Right atrium auricular region (tissue), 2 donors: Measurements from ENCODE around the gene VWA2. TPM values are rescaled to one million over a fixed set of nuclear protein-coding genes. Genes with fewer than 3 reads are reported as not detected.
A peak's percentile ranks its signal among the peaks of the same experiment; 100 is the strongest.

ENCODE experiments used
- DNase-seq: peaks from one replicate; pipeline ENCODE4 v3.0.0-alpha.2; 2019; ENCODE audit warnings: low spot score
- H3K27ac ChIP-seq, 2 donors: fragments of 200-600 bp; sonication (generic); 1 replicate in 1 of 2; 2 replicates in 1 of 2; pipeline ENCODE4 v1.5.1; 2016 to 2019
- H3K27me3 ChIP-seq, 2 donors: fragments of 200-600 bp; sonication (generic); one replicate each; pipeline versions ENCODE4 v1.5.1 to v1.6.0; 2017 to 2019
- H3K36me3 ChIP-seq: fragments of 200-600 bp; sonication (generic); one replicate; pipeline ENCODE4 v1.5.1; 2016
- H3K4me1 ChIP-seq, 2 donors: fragments of 200-600 bp; sonication (generic); one replicate each; pipeline versions ENCODE4 v1.5.1 to v1.6.0; 2017 to 2019
- H3K4me3 ChIP-seq, 2 donors: fragments of 200-600 bp; sonication (generic); 1 replicate in 1 of 2; 2 replicates in 1 of 2; pipeline ENCODE4 v1.5.1; 2017 to 2019; ENCODE audit warnings: mild to moderate bottlenecking in 1 of 2, moderate library complexity in 1 of 2
- H3K9me3 ChIP-seq, 2 donors: fragments of 200-600 bp; sonication (generic); one replicate each; pipeline ENCODE4 v1.5.1; 2019
- CTCF ChIP-seq, 2 donors: fragments of 200-600 bp; sonication (generic); IDR thresholded peaks; one replicate each; pipeline ENCODE4 v1.5.1; 2019; ENCODE audit warnings: antibody characterized with exemption in 2 of 2
- total RNA-seq, 2 donors: library from RNA; depleted of rRNA; stranded (reverse); fragments of >200 nt; gene quantifications; one replicate each; pipeline ENCODE4 v1.1.0, GENCODE V29; 2016

The VWA2 gene
- not detected for total RNA-seq

GRCh38 chr10:114239117-114239993 lies at the start of gene VWA2:
TSS of gene VWA2 (plus strand) at chr10:114239254. CDS start at chr10:114248714, 9,460 bp downstream.
- H3K27ac ChIP-seq, result no peak within 1 kb of the TSS

GRCh38 chr10:114189700-114190099 lies 49.4 kb upstream of the VWA2 start:
- Histone ChIP-seq H3K9me3 (no peaks in the 10 kb centered on the region), H3K36me3 (no peaks in the 10 kb centered on the region), H3K27me3 (no peaks in the 10 kb centered on the region), H3K4me3 (no peak overlapping the region), H3K4me1 (no peaks in the 10 kb centered on the region), H3K27ac (no peak overlapping the region)
- no peak for TF ChIP-seq CTCF (IDR thresholded peaks at IDR 0.05)
- DNase-seq, result no peak

More at GRCh38 chr10:114239117-114239993, at the start of gene VWA2:
- Histone ChIP-seq H3K27me3 (no peaks in the 10 kb centered on the region), H3K4me1 (peaks cover 0 to 10% of the 10 kb centered on the region in 2 donors), H3K36me3 (no peaks in the 10 kb centered on the region), H3K9me3 (no peaks in the 10 kb centered on the region), H3K4me3 (peak within 1 kb of the TSS; percentile 37 to 54)
- DNase-seq, result no peak
- peak in 1 of 2 donors; percentile 55 for TF ChIP-seq CTCF (IDR thresholded peaks at IDR 0.05)

DNA sequence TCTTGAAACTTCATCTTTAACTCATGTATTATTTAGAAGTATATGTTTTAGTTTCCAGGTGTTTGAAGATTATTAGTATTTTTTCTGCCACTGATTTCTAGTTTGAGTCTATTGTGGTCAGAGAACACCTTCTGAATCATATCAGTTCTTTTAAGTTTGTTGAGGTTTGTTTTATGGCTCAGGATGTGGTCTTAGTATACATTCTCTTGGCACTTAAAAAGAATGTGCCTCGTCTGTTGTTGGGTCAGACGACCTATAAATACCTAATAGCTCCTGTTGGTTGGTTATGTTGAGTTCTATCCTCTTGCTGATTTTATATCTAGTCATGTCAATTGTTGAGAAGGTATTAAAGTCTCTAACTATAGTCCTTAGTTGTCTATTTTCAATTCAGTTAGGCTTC lies 44.0 kb upstream of the VWA2 start:
- no peak for DNase-seq
- no peaks in the 10 kb centered on the region for H3K36me3 ChIP-seq
- H3K4me3 ChIP-seq, result no peak overlapping the region
- no peak for TF ChIP-seq CTCF (IDR thresholded peaks at IDR 0.05)
- H3K27me3 ChIP-seq, result no peaks in the 10 kb centered on the region
- no peaks in the 10 kb centered on the region for H3K4me1 ChIP-seq
- no peaks in the 10 kb centered on the region for H3K9me3 ChIP-seq
- no peak overlapping the region for H3K27ac ChIP-seq

DNA sequence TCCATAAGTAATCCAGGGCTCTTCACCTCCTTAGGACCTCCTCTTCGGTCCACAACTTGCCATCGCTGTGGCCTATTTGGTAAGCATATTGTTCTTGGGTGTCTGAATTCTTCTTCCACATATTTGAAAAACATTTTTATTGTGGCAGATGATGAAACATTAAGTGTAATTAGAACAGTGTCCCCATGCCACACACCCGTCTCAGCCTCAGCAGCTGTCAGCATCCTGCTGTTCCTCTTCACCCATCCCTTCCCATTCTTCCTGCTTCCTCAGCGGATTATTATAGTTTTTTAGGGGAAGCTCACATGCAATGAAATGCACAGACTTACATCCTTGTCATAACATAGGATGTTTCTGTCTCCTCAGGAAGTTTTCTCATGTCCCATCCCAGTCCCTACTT lies 39.8 kb upstream of the VWA2 start:
- Histone ChIP-seq H3K4me1 (no peaks in the 10 kb centered on the region), H3K9me3 (no peaks in the 10 kb centered on the region), H3K27ac (no peak overlapping the region), H3K27me3 (no peaks in the 10 kb centered on the region), H3K36me3 (no peaks in the 10 kb centered on the region), H3K4me3 (no peak overlapping the region)
- DNase-seq, result no peak
- TF ChIP-seq CTCF (IDR thresholded peaks at IDR 0.05), result no peak

DNA sequence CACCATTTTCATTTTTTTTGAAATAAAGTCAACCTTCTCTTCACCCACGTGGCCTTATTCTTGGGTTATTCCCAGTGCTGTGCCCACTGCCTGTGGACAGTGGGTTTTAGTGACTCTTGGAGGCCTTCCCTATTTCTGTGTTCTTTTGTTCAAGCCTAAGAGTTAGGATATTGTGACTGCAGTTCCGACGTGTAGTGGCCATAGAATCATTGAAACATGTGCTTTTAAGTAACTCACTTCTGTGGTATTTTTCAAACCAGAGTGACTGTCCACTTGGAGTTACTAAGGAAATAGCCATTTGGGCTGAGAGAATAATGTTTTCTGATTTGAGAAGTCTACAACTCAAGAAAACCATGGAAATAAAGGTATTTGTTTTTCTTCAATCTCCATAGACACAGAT lies 36.2 kb upstream of the VWA2 start:
- H3K4me1 ChIP-seq, result no peaks in the 10 kb centered on the region
- H3K9me3 ChIP-seq, result no peaks in the 10 kb centered on the region
- no peak overlapping the region for H3K4me3 ChIP-seq
- H3K27me3 ChIP-seq, result no peaks in the 10 kb centered on the region
- DNase-seq, result no peak
- H3K27ac ChIP-seq, result no peak overlapping the region
- no peak for TF ChIP-seq CTCF (IDR thresholded peaks at IDR 0.05)
- no peaks in the 10 kb centered on the region for H3K36me3 ChIP-seq
